C1 segment of cervical spinal cord (tissue), 14 donors: ENCODE measurements around the gene CERT1.
A peak's percentile ranks its signal among the peaks of the same experiment; 100 is the strongest.
"Not testable (repeated sequence)": the region's sequence is repeated elsewhere in the genome, so short reads cannot be mapped to it uniquely, and the experiment has no call there.

Source experiments
- DNase-seq, 14 donors: peaks; one replicate each; lab custom pipeline; 2025; lab: John Stamatoyannopoulos, UW

Gene CERT1, protein sequence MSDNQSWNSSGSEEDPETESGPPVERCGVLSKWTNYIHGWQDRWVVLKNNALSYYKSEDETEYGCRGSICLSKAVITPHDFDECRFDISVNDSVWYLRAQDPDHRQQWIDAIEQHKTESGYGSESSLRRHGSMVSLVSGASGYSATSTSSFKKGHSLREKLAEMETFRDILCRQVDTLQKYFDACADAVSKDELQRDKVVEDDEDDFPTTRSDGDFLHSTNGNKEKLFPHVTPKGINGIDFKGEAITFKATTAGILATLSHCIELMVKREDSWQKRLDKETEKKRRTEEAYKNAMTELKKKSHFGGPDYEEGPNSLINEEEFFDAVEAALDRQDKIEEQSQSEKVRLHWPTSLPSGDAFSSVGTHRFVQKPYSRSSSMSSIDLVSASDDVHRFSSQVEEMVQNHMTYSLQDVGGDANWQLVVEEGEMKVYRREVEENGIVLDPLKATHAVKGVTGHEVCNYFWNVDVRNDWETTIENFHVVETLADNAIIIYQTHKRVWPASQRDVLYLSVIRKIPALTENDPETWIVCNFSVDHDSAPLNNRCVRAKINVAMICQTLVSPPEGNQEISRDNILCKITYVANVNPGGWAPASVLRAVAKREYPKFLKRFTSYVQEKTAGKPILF

DNA sequence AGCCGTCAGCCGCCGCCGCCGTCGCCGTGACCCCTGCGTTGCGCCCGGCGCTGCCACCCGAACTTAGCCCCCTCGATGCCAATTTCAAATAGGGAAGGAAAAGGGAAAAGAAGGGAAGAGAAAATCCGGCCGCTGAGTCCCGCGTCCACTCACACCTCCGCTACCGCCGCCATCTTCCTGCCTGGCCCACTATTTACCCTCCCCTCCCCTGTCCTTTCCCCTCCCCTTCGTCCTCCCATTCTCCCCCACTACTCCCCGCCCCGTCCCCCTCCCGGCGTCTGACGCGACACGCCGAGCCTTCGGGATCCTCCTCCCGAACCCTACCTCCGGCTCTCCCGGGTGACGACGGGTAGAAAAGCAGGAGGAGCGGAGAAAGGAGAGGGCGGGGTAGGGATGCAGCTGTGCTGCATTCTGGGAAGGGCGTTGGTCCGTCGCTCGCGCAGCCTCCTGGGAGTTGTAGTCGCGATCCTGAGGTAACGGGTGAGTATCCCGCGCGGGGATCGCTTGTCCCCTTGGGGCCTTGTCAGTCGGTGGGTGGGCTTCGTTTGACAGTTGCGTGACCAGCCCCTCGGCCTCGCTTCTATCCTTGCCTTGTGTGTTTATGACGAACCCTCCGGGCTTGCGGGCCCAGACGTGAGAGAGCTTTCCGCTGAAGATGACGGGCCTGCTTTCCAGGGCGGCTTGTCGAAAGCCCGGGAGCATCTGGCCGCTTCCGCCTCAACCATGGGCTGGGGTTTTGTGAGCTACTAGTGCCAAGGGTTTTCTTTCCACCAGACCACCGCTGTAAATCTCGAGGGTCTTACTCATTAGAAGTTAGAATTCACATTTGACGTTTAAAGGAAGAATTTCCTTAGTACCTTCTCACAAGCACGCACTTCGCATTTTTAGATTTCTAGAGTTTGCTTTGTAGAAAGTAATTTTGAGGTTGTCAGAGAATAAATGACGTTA lies at the start of gene CERT1, which contains the start of gene POLK:
TSS of gene CERT1 (minus strand) at position 195 of the 948 bp plus-strand sequence. CDS start 422 bp downstream, outside the sequence.
TSS of gene POLK (plus strand) at position 457 of the 948 bp plus-strand sequence.
- DNase-seq: peak; percentile 82 to 100 (median 97)

DNA sequence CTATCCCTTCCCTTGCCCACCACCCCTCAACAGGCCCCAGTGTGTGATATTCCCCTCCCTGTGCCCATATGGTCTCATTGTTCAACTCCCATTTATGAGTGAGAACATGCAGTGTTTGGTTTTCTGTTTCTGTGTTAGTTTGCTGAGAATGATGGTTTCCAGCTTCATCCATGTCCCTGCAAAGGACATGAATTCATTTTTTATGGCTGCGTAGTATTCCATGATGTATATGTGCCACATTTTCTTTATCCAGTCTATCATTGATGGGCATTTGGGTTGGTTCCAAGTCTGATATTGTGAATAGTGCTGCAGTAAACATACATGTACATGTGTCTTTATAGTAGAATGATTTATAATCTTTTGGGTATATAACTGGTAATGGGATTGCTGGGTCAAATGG lies 49.2 kb upstream of the CERT1 start:
- not testable (repeated sequence) for DNase-seq

DNA sequence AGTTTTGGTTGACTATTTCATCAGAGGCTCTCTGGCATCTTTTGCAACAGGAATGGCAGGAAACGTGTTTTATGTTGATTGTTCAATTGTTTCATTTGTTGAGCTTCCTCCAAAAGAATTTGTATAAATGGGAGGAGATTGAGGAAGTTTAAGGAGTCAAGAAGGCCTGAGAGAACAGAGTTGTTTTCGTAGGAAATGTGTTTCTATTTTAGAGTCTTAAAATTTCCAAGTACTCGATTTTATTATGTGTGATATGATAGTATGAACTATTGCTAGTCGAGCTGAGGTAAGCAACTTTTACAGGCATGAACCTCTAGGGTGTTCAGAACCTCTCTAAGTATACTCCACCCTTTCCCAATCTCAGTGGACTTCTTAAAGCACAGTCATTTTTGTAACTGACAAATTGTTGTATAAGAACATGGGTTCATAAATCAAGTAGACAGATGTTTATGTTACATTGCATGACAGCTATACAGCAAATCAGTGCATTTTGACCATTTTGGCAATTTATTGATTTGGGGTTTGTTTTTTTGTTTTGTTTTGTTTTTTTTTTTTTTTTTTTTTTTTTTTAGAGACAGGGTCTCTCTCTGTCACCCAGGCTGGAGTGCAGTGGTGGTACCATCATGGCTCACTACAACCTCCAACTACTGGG lies 47.7 kb upstream of the CERT1 start:
- DNase-seq: no peak

DNA sequence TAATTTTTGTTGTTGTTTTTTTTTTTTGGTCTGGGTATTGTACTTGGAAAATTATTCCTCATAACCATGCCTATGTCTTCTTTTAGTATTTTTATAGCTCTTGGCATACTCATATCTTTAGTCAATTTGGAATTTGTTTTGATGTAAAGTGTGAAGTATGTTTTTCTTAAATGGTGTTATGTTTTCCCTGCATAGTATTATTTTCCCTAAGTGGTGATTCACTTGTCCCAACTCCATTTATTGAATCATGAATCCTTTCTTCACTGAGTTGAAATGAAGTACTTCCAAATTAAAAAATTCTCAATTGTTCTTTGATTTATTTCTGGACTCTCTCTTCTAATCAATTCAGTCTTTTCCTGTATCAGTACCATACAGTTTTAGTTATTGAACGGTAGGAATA lies 46.8 kb upstream of the CERT1 start:
- DNase-seq: no peak

DNA sequence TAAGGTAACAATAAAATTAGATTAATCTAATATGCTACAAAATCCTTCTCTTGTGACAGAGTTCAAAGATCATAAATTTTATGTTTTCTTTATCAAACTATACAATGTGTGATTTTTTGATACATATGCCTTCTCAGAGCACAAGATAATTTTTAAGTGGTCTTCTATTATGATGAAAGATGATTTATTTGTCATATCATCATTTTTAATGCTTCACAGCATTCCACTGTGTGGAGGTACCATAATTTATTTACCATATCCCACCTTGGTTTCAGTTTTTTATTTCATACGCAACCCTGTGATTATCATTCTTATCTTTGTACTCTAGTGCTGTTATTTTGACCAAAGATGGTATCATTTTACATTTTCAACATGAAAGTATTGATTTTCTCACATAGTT lies 41.9 kb upstream of the CERT1 start:
- DNase-seq: no peak

DNA sequence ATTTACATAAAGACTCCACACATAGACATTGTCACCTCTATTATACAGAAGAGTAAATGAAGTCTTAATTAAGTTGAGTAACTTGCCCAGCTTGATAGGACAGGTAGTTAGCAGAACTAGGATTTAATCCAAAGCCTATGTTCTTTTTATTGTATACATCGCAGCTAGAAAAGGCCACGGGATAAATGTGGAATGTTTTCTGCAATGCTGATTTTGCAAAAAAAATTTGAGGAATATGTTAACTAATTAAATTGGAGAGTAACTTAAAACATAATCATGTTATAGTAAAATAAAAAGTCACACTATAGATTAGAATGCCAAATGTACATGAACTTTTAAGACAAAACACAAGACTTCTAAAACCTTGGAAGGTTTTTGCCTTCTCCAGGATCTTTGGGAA lies 41.3 kb upstream of the CERT1 start:
- DNase-seq: no peak

DNA sequence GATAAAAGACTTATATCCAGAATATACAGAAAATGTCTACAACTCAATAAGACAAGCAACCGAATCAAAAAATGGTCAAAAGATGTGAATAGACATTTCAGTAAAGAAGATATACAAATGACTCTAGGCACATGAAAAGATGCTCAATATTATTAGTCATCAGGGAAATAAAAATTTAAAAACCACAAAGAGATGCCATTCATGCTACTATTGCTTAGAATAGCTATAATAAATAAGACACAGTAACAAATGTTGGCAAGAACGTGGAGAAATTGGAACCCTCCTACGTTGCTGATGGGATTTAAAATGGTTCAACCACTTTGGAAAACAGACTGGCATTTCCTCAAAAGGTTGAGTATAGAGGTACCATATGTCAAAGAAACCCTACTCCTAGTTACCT lies 40.0 kb upstream of the CERT1 start:
- no peak for DNase-seq

DNA sequence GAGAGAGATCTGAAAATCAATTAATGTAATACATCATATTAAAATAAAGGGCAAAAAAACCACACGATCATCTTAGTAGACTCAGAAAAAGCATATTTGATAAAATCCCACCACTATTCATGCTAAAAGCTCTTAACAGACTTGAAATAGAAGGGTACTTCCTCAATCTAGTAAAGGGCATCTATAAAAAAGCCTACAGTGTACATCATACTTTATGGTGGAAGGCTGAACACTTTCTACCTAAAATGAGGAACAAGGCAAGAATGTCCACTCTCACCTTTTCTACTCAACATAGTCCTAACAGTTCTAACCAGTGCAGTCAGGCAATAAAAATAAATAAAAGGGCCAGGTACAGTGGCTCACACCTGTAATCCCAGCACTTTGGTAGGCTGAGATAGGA lies 39.2 kb upstream of the CERT1 start:
- DNase-seq: no peak

DNA sequence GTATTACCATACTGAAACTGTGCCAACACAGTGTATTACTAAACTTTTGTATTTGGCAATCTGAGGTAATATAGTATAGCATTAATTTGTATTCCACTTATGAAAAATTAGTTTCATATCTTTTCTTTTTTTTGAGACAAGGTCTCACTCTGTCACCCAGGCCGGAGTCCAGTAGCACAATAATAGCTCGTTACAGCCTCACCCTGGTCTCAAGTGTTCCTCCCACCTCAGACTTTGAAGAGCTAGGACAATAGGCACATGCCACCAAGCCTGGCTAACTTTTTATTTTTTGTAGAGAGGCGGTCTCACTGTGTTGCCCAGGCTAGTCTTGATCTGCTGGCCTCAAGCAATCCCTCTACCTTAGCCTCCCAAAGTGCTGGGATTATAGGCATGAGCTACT lies 36.4 kb upstream of the CERT1 start:
- no peak for DNase-seq

DNA sequence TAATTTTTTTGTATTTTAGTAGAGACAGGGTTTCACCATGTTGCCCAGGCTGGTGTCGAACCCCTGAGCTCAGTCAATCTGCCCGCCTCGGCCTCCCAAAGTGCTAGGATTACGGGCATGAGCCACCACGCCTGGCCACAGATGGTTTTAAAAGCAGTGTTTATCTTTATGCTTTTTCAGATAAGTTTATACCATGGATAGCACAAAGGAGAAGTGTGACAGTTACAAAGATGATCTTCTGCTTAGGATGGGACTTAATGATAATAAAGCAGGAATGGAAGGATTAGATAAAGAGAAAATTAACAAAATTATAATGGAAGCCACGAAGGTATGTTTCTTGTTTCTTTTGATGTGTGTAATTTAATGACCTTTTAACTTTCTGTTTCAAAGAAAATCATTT lies 35.4 kb upstream of the CERT1 start:
- no peak for DNase-seq

DNA sequence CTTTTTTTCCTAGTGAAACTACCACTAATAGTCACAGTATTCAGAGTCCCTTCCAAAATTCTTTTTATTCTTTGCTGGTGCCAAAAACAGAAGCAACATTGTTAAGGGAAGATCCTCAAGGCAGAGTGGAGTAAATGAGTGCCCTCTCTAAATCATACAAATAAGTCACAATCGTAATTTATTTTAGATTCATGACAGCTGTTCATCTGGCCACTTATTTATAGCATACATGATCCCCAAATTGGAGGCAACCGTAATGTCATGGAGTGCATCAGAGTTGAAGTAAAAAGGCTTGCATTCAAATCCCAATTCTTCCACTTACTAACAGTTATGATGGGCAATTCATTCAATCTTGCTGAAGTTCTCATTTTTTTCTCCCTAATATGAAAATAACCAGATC lies 33.7 kb upstream of the CERT1 start:
- DNase-seq: no peak

DNA sequence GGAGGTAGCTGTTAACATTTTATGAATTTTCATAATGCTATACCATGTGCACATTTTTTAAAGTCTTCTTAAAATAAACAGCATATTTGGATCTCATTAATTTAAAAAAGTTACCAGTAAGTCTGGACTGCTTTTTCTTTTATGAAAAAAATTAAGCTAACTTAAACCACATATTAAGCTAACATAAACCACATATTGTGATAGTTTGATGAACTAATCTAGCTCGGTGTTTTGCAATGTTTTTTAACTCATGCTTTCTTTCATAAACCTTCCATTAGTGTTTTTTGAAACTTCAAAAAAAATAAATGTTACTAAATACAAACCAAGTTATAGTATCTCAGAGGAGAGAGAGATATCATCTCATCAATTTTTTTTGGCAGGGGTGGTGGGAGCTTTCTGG lies 26.8 kb upstream of the CERT1 start:
- DNase-seq: no peak

DNA sequence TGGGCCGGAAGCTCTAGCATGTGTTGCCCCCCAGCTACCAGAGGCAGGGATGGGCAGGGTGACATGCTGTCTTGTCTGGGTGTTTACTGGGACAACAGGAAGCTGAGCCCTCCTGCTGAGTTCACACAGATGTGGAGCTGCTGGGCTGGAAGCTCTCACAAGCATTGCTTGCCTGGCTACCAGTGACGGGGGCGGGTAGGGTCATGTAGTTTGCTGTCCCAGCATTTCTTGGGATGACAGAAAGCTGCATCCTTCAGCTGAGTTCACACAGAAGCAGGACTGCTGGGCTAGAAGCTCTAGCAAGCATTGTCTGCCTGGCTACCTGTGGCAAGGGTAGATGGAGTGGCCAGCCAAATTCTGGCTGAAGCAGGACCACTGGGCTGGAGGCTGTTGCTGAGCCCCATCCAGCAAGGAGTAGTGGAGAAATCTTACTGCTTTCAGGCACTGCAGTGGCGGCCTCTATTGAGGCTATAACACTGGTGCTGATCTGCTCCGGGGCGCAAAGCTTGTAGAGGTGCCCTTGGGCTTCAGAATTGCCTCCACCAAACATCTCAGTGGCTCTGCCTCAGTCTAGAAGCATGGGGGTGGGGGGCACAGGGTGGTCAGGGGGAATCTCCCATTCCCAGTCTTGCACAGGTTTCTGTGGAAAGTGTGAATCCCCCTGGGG lies 25.4 kb upstream of the CERT1 start:
- DNase-seq: no peak

DNA sequence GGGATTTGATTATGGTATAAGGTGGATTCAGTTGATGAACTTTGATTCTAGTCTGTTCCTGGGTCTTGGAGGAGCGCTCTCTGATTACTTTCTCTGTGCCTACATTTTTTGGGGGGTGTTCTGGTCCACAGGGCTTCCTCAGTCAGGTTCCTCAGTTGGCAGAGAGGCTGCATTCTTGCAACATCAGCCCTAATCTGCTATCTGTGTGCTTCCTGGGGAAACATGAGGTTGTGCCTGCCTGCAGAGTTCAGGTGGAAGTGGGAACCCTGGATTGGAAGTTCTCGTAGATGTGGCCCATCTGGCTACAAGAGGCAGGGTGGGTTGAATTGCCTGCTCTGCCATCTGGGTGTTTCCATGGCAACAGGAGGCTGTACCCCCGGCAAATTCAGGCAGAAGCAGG lies 24.7 kb upstream of the CERT1 start:
- no peak for DNase-seq

DNA sequence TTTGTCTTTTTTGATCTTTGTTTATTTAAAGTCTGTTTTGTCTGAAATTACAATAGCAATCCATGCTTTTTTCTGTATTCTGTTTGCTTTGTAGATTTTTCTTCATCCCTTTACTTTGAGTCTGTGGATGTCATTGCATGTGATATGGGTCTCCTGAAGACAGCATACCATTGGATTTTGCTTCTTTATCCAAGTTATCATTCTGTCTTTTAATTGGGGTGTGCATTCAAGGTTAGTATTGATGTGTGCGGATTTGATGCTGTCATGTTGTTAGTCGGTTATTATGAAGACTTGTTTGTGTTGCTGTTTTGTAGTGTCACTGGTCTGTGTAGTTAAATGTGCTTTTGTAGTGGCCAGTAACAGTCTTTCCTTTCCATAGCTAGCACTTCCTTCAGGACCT lies 23.3 kb upstream of the CERT1 start:
- no peak for DNase-seq

DNA sequence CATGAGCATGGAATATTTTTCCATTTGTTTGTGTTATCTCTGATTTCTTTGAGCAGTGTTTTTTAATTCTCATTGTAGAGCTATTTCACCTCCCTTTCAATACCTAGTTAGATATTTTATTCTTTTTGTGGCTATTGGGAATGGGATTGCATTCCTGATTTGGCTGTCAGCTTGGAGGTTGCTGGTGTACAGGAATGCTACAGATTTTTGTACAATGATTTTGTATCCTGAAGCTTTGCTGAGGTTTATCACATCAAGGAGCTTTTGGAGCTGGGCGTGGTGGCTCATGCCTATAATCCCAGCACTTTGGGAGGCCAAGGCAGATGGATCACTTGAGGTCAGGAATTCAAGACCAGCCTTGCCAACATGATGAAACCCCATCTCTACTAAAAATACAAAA lies 22.3 kb upstream of the CERT1 start:
- DNase-seq: not testable (repeated sequence)

DNA sequence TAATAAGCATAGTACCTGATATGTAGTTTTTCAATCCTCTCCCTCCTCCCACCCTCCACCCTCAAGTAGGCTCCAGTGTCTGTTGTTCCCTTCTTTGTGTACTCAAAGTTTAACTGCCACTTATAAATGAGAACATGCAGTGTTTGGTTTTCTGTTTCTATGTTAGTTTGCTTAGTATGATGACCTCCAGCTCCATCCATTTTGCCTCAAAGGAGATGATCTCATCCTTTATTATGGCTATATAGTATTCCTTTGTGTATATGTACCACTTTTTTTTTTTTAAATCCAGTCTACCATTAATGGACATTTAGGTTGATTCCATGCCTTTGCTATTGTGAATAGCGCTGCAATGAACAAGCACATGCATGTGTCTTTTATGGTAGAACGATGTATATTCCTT lies 20.8 kb upstream of the CERT1 start:
- no peak for DNase-seq

DNA sequence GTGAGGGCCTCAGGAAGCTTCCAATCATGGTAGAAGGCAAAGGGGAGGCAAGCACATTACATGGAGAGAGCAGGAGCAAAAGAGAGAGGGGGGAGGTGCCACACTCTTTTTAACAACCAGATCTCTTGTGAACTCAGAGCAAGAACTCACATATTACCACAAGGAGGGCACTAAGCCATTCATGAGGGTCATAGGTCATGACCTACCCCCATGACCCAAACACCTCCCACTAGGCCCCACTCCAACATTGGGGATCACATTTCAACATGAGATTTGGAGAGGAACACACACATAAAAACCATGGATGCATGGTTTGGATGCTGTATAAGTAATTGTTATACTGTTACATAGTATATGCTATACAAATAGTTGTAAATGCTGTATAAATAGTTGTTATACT lies 17.8 kb upstream of the CERT1 start:
- DNase-seq: no peak

DNA sequence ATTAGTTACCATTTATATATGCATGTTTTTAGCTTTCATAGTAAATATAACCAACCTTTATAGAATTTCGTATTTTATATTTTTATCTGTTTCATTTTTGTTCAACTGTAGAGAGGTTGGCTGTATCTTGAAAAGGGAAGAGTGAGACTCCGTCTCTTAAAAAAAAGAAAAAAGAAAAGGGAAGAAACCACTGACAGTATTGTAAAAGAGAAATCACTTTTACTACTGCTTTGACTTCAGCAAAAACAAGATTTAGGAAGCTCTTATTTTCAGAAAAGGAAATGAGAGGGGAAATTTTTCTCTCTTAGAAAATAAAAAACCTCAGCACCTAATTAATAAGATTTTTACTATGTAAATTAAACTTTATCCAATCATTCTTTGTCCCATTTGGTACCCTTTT lies 14.6 kb upstream of the CERT1 start:
- no peak for DNase-seq

DNA sequence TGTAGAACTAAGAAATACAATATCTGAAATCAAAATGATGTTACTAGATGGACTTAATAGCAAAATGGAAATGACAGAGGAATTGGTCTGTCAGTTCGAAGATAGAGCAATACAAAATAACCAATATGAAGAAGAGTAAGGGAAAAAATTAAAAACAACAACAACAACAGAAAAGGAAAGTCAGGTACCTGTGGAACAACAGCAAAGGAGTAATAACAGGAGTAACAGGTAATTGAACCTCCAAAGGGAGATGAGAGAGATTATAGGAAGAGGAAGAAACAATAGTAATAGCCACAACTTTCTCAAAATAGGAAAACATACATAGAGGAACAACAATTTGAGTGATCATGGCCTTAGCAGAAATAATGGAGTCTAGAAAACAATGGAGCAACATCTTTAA lies 13.9 kb upstream of the CERT1 start:
- DNase-seq: no peak

DNA sequence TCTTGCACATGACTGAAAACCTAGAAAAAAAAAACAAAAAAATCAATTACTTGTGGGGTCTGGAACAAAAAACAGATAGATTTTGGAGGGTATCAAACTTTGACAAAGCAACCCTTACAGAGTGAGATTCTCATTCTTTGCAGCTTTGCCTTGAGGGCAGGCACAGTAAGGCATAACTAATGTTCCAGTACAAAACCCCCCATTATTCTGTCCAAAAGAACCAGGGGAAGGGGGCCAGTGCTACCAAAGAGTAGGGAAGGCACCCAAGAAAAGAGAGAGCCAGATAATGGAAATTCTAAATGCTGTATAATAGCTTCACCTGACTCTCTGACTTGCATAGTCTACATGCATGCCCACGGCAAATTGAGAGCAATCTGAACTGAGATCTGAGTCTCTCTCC lies 13.2 kb upstream of the CERT1 start:
- no peak for DNase-seq
